Smooth muscle cell (in vitro differentiated cells): ENCODE results near the gene UBTD2. TPM values are rescaled to one million over a fixed set of nuclear protein-coding genes. Genes with fewer than 3 reads are reported as not detected.
A peak's percentile ranks its signal among the peaks of the same experiment; 100 is the strongest.

Source experiments
- DNase-seq: peaks from one replicate; lab custom pipeline; 2025; ENCODE audit not compliant: unreplicated experiment; lab: John Stamatoyannopoulos, UW
- H2AFZ ChIP-seq: fragments of 200-600 bp; sonication (generic); 2 replicates; pipeline ENCODE4 v1.6.0; 2016; ENCODE audit warnings: antibody characterized with exemption, low read depth, mild to moderate bottlenecking
- H3F3A ChIP-seq: fragments of 200-600 bp; sonication (generic); 2 replicates; pipeline ENCODE4 v1.6.0; 2017; ENCODE audit warnings: antibody characterized with exemption, low read depth
- H3K27ac ChIP-seq: fragments of 200-600 bp; sonication (generic); 2 replicates; pipeline ENCODE4 v1.5.1; 2016; ENCODE audit warnings: low read depth, mild to moderate bottlenecking
- H3K27me3 ChIP-seq: fragments of 200-600 bp; sonication (generic); 2 replicates; pipeline ENCODE4 v1.6.1; 2016; ENCODE audit warnings: low read depth, mild to moderate bottlenecking
- H3K36me3 ChIP-seq: fragments of 200-600 bp; sonication (generic); 2 replicates; pipeline ENCODE4 v1.5.1; 2016; ENCODE audit warnings: low read depth
- H3K4me1 ChIP-seq: fragments of 200-600 bp; sonication (generic); 2 replicates; pipeline ENCODE4 v1.5.1; 2016; ENCODE audit warnings: low read depth
- H3K4me2 ChIP-seq: fragments of 200-600 bp; sonication (generic); 2 replicates; pipeline ENCODE4 v1.6.0; 2016; ENCODE audit warnings: mild to moderate bottlenecking
- H3K4me3 ChIP-seq: fragments of 200-600 bp; sonication (generic); 2 replicates; pipeline ENCODE4 v1.5.1; 2016; ENCODE audit warnings: mild to moderate bottlenecking
- H3K79me2 ChIP-seq: fragments of 200-600 bp; sonication (generic); 2 replicates; pipeline ENCODE4 v1.6.0; 2016; ENCODE audit warnings: low read depth, mild to moderate bottlenecking
- H3K9ac ChIP-seq: fragments of 200-600 bp; sonication (generic); 2 replicates; pipeline ENCODE4 v1.6.0; 2016; ENCODE audit warnings: low read depth
- H3K9me3 ChIP-seq: fragments of 200-600 bp; sonication (generic); replicated peaks from 2 replicates; pipeline ENCODE4 v1.5.1; 2016; ENCODE audit warnings: low read depth
- H4K20me1 ChIP-seq: fragments of 200-600 bp; sonication (generic); 2 replicates; pipeline ENCODE4 v1.6.0; 2016; ENCODE audit warnings: low read depth
- WGBS: methylation state at CpG from one replicate; pipeline ENCODE4 v1.1.7; 2016; ENCODE audit warnings: low lambda C conversion rate; 5-methylcytosine and 5-hydroxymethylcytosine counted together
- polyA plus RNA-seq: library from polyadenylated mRNA; unstranded; fragments of >200 nt; fragmentation: Nextera tagmentation; extraction: Ambion mirVana; gene quantifications from 2 replicates; pipeline ENCODE4 v1.2.1, GENCODE V29; 2016
- total RNA-seq: library from RNA; depleted of rRNA; stranded (reverse); fragments of >200 nt; gene quantifications from 2 replicates; pipeline ENCODE4 v1.2.3, GENCODE V29; 2014
- TF ChIP-seq, protein P1 (sequence below): fragments of 200-600 bp; sonication (generic); IDR thresholded peaks from 2 replicates; pipeline ENCODE4 v1.5.1; 2017; ENCODE audit warnings: borderline replicate concordance, mild to moderate bottlenecking, antibody characterized with exemption; ENCODE audit not compliant: insufficient read depth, poor library complexity, severe bottlenecking

The UBTD2 gene
- total and polyA plus RNA-seq, 2 experiments from 2014 or later = 20.8 to 38.2 TPM

DNA sequence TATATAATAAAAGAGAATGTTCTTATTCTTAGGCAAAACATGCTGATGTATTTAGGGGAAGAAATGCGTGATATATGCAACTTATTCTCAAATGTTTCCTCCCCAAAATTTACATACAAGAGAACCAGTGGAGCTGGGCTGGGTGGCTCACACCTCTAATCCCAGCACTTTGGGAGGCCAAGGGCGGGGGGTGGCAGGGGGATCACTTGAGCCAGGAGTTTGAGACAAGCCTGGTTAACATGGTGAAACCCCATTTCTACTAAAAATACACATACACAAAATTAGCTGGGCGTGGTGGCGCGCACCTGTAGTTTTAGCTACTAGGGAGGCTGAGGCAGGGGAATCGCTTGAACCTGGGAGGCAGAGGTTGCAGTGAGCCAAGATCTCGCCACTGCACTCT, 27.5 kb upstream of the UBTD2 start:
- Histone ChIP-seq H3K9me3 (no peaks in the 10 kb centered on the region), H4K20me1 (no peaks in the 10 kb centered on the region), H3K4me2 (no peak overlapping the region), H3K27me3 (no peaks in the 10 kb centered on the region), H3K9ac (no peak overlapping the region), H3K4me3 (no peak overlapping the region), H3K79me2 (no peaks in the 10 kb centered on the region), H3K4me1 (no peaks in the 10 kb centered on the region), H3K27ac (no peak overlapping the region), H3F3A (no peaks in the 10 kb centered on the region), H2AFZ (no peak overlapping the region), H3K36me3 (no peaks in the 10 kb centered on the region)
- TF ChIP-seq, protein P1, sequence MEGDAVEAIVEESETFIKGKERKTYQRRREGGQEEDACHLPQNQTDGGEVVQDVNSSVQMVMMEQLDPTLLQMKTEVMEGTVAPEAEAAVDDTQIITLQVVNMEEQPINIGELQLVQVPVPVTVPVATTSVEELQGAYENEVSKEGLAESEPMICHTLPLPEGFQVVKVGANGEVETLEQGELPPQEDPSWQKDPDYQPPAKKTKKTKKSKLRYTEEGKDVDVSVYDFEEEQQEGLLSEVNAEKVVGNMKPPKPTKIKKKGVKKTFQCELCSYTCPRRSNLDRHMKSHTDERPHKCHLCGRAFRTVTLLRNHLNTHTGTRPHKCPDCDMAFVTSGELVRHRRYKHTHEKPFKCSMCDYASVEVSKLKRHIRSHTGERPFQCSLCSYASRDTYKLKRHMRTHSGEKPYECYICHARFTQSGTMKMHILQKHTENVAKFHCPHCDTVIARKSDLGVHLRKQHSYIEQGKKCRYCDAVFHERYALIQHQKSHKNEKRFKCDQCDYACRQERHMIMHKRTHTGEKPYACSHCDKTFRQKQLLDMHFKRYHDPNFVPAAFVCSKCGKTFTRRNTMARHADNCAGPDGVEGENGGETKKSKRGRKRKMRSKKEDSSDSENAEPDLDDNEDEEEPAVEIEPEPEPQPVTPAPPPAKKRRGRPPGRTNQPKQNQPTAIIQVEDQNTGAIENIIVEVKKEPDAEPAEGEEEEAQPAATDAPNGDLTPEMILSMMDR = no peak
- DNase-seq = no peak
- WGBS = 96% methylated on average over 7 of the region's 7 CpGs

GRCh38 chr5:172305380-172305779, 21.8 kb upstream of the UBTD2 start:
- Histone ChIP-seq H3K27me3 (no peaks in the 10 kb centered on the region), H2AFZ (no peak overlapping the region), H3K4me3 (no peak overlapping the region), H3K27ac (no peak overlapping the region), H3F3A (no peaks in the 10 kb centered on the region), H4K20me1 (no peaks in the 10 kb centered on the region), H3K79me2 (no peaks in the 10 kb centered on the region), H3K9ac (no peak overlapping the region), H3K9me3 (no peaks in the 10 kb centered on the region), H3K4me2 (no peak overlapping the region), H3K36me3 (no peaks in the 10 kb centered on the region), H3K4me1 (no peaks in the 10 kb centered on the region)
- 91% methylated on average over 2 of the region's 2 CpGs for WGBS
- DNase-seq = no peak
- TF ChIP-seq, protein P1 = no peak

- H3K36me3 ChIP-seq = no peaks in the 10 kb centered on the region
- H3K27me3 ChIP-seq = no peaks in the 10 kb centered on the region
- no peak for DNase-seq
- H4K20me1 ChIP-seq = no peaks in the 10 kb centered on the region
- H3K27ac ChIP-seq = no peak overlapping the region
- TF ChIP-seq, protein P1 = no peak
- no peaks in the 10 kb centered on the region for H3K4me1 ChIP-seq
- no peaks in the 10 kb centered on the region for H3F3A ChIP-seq
- no peak overlapping the region for H2AFZ ChIP-seq
- no peak overlapping the region for H3K4me3 ChIP-seq
- 50% methylated on average over 3 of the region's 3 CpGs for WGBS
- H3K9me3 ChIP-seq = no peaks in the 10 kb centered on the region
- H3K4me2 ChIP-seq = no peak overlapping the region
- H3K9ac ChIP-seq = no peak overlapping the region
- no peaks in the 10 kb centered on the region for H3K79me2 ChIP-seq
Observed at GRCh38 chr5:172303572-172304335, 20.2 kb upstream of the UBTD2 start.

- no peak for DNase-seq
- Histone ChIP-seq H3K9me3 (no peaks in the 10 kb centered on the region), H3F3A (no peaks in the 10 kb centered on the region), H3K4me3 (no peak overlapping the region), H3K36me3 (no peaks in the 10 kb centered on the region), H3K4me1 (no peaks in the 10 kb centered on the region), H3K4me2 (no peak overlapping the region), H3K9ac (no peak overlapping the region), H3K27me3 (no peaks in the 10 kb centered on the region), H3K27ac (peak overlapping the region; percentile 5), H4K20me1 (no peaks in the 10 kb centered on the region), H3K79me2 (no peaks in the 10 kb centered on the region), H2AFZ (no peak overlapping the region)
- TF ChIP-seq, protein P1 = no peak
- WGBS = 76% methylated on average over 5 of the region's 5 CpGs
Observed at GRCh38 chr5:172303162-172303561, 19.6 kb upstream of the UBTD2 start.
